Dermis blood vessel endothelial cell (primary cell): Measurements from ENCODE around the gene SP6. TPM values are rescaled to one million over a fixed set of nuclear protein-coding genes. Genes with fewer than 3 reads are reported as not detected.

Experiments
- DNase-seq: peaks from one replicate; pipeline ENCODE4 v3.0.0; 2010
- total RNA-seq: library from RNA; depleted of rRNA; stranded (reverse); fragments of >200 nt; gene quantifications from 2 replicates; pipeline ENCODE4 v1.2.3, GENCODE V29; 2014

SP6 gene
- total RNA-seq, result 3.1 and 4.8 TPM in 2 replicates

- DNase-seq, result peak; percentile 78
Measured at GRCh38 chr17:47850692-47851573, at the start of gene SP6. TSS of gene SP6 (minus strand) at chr17:47851163. CDS start at chr17:47848429, 2,734 bp downstream.

- no peak for DNase-seq
Measured at GRCh38 chr17:47899643-47900042, 48.7 kb upstream of the SP6 start.

GRCh38 chr17:47898241-47898640 lies 47.3 kb upstream of the SP6 start:
- DNase-seq, result no peak

- no peak for DNase-seq
Measured at GRCh38 chr17:47897561-47897960, 46.6 kb upstream of the SP6 start.

- peak; percentile 33 for DNase-seq
Measured at GRCh38 chr17:47896672-47897490, 45.9 kb upstream of the SP6 start.

- DNase-seq, result peak; percentile 100
Measured at GRCh38 chr17:47895856-47896671, 45.1 kb upstream of the SP6 start, which contains the start of gene SP2. TSS of gene SP2 (plus strand) at chr17:47896236. CDS start at chr17:47896287, 51 bp downstream.

GRCh38 chr17:47895347-47895855 lies 44.4 kb upstream of the SP6 start:
- DNase-seq, result no peak

GRCh38 chr17:47894498-47895346 lies 43.8 kb upstream of the SP6 start:
- peak; percentile 43 for DNase-seq

- no peak for DNase-seq
Measured at GRCh38 chr17:47891545-47892088, 40.7 kb upstream of the SP6 start.

GRCh38 chr17:47889734-47890529 lies 39.0 kb upstream of the SP6 start:
- peak; percentile 91 for DNase-seq

GRCh38 chr17:47888293-47888692 lies 37.3 kb upstream of the SP6 start:
- DNase-seq, result no peak

- DNase-seq, result no peak
Measured at GRCh38 chr17:47884905-47885730, 34.2 kb upstream of the SP6 start.

- DNase-seq, result no peak
Measured at GRCh38 chr17:47884427-47884740, 33.4 kb upstream of the SP6 start.

GRCh38 chr17:47883589-47884426 lies 32.8 kb upstream of the SP6 start:
- no peak for DNase-seq

- no peak for DNase-seq
Measured at GRCh38 chr17:47882695-47883588, 32.0 kb upstream of the SP6 start.

GRCh38 chr17:47882247-47882646 lies 31.3 kb upstream of the SP6 start:
- DNase-seq, result peak; percentile 68

- DNase-seq, result no peak
Measured at GRCh38 chr17:47879776-47880454, 29.0 kb upstream of the SP6 start.
